G401 (cell line): ENCODE data around the gene DYNLRB2. TPM values are rescaled to one million over a fixed set of nuclear protein-coding genes. Genes with fewer than 3 reads are reported as not detected.

Source experiments
- DNase-seq: peaks from one replicate; pipeline ENCODE4 v3.0.0-alpha.2; 2015; ENCODE audit warnings: low spot score
- in situ Hi-C: cut with HindIII; loops from 2 replicates; pipeline ENCODE4 v1.10.0; 2016; ENCODE audit warnings: low sequenced_read_pairs, mixed read lengths
- total RNA-seq: library from RNA; depleted of rRNA; stranded (reverse); fragments of >200 nt; shearing (Covaris generic); gene quantifications from 2 replicates; pipeline ENCODE4 v1.2.3, GENCODE V29; 2014; rRNA removed

DYNLRB2 gene
- total RNA-seq = not detected in 2 replicates

DNA sequence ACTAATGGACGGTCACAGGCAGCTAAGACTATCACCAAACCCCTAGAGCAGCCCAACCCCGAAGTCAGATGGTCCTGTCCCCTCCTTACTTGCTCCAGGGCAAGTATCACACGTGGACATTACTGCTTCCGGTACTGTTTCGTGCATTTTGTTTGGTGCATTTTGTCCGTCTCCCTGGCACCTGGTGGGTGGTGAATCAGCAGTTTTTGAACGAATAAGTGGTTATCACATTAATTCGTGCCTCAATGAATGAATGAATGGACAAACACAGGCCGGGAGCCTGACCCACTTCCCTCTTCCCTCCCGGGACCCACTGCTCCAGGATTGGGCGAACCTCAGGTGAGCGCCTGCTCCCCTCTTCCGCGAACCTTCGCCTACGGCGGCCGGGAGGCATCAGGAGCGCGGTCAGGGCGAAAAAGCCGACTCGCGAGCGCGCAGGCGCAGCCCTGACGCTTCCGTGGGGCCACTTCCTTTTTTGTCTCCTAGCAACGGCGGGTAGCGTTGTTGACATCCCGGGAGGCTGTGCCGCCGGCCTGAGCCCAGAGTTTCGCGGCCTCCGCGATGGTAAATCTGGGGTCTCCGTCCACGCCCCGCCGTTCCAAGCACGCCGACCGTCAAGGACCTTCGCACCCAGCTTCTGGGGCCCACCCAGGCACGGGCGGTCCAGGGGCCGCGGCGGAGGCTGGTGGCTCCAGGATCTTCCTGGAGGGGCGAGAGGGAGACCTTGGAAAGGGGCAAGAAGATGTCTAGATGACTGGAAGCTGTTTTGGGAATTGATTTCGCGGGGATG lies at the start of gene DYNLRB2:
TSS of gene DYNLRB2 (plus strand) at position 478 of the 790 bp plus-strand sequence. CDS start at position 562, 84 bp downstream.
- in situ Hi-C loops = no loop called here
- peak; percentile 93 for DNase-seq

DNA sequence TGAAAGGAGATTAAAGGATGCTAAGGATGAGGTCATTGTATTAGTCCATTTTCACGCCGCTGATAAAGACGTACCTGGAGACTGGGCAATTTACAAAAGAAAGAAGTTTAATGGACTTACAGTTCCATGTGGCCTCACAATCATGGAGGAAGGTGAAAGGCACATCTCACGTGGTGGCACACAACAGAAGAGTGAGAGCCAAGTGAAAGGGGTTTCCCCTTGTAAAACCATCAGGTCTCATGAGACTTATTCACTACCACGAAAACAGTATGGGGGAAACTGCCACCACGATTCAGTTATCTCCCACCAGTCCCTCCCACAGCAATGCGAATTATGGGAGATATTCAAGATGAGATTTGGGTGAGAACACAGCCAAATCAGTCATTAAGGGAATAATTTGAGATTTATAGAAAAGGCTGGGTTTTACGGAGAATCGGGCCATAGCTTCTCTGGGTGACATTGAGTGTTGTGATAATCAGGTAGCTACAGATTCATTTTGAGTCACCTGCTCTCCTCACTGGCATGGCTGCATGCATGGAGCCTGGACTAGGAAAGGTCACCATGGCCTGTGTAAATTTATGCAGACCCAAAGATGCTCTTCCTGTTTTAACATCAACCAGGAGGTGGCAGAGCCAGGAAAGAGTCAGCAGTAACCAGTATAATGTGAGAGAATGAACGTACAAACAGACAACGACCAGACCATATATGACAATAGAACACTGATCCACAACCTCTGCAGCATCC lies 40.5 kb upstream of the DYNLRB2 start:
- peak; percentile 4 for DNase-seq
- in situ Hi-C loops = no loop called here

DNA sequence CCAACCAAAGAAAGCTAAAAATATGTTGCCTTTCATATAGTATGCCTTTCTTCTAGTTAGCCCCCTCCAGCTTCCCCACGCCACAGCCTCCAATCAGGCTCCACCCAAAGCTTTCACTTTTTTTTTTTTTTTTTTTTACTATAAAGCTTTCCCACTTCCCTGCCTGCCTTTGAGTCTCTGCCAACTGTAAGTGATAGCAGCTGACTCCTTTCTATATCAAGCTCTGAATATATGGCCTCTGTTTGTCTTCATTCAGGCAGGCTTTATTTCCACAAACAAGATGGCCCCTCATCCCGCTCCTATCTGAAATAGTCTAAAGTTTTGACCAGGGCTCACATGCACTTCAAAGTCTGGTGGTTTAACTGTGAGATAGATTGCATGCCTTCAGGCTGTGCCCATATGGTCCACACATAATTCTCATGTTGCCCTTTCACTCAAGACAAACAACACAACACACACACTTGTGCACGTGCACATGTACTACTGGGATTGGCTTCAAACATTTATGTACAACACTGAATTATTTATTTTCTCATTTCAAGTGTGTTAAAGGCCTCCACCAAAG lies 39.8 kb upstream of the DYNLRB2 start:
- in situ Hi-C loops = no loop called here
- no peak for DNase-seq

DNA sequence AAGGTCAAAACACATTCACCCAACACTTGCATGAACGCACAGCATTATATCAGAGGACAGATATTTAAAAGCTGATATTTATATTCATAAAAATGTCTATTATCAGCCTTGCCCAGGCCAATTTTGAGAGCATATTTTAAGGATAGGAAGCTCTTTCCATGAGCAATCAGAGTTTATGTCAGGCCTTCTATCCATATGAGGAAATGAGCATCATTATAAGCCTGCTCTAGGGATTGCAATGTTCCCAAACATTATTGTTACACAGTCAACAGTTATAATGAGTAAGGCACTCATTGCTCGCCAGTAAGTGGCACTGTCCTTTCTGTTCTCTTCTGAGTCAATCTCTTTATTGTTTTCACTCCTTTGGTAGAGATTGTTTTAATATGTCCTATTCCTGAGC lies 37.7 kb upstream of the DYNLRB2 start:
- no peak for DNase-seq
- in situ Hi-C loops = no loop called here

DNA sequence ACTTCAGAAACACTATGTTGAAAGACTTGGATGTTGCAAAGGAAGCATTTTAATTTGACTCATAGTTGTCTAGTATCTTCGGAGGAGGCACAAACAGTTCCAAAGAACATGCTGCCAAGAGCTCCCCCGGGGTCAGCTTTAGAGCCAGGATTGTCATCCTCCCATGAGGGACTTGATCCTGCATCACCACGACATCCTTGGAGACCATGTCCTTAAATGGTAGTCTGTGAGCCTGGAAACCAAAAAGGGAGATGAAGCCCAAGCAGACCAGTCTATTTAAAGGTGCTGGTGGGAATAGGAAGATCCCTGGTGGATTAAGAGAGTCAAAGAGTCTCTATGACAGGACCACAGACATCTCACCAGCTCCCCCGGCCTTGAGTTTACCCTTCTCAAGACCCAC lies 33.3 kb upstream of the DYNLRB2 start:
- DNase-seq = no peak
- in situ Hi-C loops = no loop called here

DNA sequence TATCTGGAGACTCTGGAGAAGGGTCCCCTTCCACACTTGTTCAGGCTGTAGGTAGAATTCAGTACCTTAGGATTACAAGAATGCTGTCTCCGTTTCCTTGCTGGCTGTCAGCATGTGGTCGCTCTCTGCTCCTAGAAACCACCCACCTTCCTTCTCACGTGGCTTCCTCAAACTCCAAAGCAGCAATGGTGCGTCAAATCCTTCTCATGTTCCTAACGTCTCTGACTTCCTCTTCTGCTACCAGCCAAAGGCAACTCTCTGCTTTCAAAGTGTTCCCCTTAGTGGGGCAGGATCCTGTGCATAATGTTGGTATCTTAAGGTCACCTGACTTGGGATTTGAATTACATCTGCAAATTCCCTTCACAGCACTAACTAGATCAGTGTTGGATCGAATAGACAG lies 30.9 kb upstream of the DYNLRB2 start:
- in situ Hi-C loops = no loop called here
- no peak for DNase-seq

DNA sequence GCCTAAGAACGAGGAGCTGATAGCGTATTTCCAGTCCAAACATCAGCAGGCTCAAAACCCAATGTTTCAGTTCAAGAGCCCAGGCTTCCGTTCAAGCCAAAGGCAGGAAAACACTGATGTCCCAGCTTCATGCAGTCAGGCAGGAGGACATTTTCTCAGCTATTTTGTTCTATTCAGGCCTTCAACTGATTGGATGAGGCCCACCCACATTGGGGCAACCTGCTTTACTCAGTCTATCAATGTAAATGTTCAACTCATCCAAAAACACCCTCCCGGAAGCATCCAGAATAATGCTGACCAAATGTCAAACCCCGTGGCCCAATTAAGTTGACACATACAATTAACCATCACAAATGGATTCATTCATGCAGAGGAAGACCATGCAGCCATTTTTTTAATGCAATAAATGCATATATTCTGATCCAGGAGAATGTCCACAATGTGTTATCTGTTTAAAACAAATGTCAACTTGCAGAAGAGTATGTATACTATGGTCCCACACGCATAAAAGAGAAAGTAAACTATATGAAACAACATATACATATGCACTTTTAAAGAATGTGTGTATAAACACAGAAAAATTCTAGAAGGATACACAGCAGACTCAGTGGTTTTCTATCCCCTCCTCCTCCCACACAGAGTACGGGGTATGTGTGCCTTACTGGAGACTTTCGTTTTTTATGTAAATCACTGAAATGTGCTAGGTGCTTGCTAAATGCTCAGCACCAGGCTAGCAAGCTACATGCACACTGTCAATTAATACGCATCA lies 28.8 kb upstream of the DYNLRB2 start:
- no peak for DNase-seq
- in situ Hi-C loops = no loop called here

DNA sequence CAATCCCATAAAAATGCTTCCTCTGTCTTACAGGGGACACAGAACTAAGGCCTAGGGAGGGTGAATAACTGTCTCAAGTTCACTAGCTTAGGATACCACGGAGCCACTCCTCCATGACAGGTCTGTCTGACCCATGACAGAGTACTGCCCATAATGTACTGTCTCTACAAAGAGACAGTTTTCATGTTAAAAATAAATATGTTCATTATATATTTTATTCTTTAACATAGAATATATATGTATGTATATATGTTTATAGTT lies 28.3 kb upstream of the DYNLRB2 start:
- in situ Hi-C loops = no loop called here
- DNase-seq = no peak

DNA sequence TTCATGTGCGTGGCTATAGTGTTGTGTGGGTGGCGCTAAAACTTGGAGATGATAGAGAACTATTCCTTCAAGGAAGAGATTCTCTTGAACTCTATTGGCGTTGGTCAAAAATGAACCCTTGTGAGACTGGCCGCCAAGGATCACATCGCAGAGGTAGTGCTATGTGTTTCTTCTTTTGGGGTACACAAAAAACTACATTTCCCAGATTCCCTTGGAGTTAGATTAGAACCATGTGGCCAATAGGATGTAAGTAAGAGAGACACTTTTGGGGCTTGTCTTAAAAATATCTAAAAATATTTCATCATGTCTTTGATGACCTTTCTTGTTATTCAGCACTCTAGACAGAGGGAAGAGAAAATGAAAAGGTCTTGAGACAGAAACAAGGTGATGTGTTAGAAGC lies 25.4 kb upstream of the DYNLRB2 start:
- in situ Hi-C loops = no loop called here
- DNase-seq = no peak

DNA sequence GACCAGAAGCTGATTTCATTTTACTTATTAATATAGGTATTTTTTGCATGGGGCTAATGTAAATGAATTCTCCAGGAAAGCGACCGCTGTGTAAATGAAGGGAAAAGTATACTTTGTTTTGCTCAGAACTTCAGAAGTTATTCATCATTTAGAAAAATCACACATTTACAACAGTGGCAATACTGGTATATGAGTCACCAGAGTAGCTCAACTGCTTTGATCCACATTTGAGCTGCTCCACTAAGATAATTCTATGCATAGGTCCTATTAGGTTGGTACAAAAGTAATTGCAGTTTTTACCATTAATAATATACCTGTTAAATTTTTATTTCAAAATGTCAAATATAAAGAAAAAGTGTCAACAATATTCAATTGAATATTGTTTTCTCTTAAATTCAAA lies 22.9 kb upstream of the DYNLRB2 start:
- in situ Hi-C loops = no loop called here
- no peak for DNase-seq

DNA sequence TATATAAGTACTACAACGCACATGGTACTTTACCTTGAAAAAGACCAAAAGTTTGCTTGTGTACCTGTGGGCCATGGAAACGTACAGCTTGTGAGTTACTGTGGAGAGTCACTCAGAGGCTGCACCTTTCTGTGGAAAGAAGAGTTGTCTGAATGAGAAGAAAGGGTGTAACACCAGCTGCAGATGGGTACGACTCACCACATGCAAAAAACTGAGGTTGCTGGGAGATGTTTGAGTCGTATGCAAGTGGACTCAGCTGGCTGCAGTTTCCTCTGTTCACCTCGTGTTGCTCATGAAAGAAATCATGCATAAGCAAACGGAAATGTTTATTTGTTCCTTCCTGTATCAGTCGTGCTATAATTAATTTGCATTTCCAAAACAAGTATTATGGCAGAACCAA lies 22.4 kb upstream of the DYNLRB2 start:
- DNase-seq = no peak
- in situ Hi-C loops = no loop called here

DNA sequence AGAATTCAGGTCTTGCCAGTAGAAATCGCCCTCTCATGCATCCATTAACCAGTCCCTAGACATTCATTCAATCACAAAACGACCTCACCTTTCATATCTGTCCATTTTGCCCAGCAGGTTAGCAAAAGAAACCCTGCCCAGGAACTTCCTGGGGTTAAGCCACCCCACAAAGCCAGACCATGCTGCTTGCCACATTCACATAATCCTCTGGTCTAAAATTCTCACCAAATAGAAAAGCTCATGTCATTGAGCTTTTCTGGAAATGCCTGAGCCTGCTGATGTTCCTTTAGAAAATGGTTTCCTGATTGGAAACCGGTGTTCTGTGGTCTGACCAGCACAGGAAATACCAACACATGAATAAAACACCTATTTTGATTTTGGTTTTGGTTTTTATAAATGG lies 21.6 kb upstream of the DYNLRB2 start:
- in situ Hi-C loops = no loop called here
- no peak for DNase-seq

DNA sequence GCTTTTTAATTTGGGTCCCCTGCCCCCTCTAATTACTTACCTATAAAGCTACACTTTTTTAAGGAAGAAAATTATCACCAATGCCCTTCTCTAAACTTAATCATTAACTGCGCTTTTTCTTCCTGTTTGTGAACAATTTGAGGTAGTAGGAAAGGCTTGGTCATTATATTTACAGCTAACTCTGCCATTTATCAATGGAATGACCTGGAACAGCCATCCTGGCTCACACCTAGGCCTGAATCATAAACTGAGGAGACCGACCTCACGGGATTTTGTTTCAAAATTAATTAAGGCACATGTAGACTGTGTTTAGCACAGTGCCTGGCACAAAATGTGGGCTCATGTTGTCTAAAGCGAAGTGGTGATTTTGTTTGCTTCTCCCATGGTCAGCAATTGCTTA lies 15.4 kb upstream of the DYNLRB2 start:
- no peak for DNase-seq
- in situ Hi-C loops = no loop called here

DNA sequence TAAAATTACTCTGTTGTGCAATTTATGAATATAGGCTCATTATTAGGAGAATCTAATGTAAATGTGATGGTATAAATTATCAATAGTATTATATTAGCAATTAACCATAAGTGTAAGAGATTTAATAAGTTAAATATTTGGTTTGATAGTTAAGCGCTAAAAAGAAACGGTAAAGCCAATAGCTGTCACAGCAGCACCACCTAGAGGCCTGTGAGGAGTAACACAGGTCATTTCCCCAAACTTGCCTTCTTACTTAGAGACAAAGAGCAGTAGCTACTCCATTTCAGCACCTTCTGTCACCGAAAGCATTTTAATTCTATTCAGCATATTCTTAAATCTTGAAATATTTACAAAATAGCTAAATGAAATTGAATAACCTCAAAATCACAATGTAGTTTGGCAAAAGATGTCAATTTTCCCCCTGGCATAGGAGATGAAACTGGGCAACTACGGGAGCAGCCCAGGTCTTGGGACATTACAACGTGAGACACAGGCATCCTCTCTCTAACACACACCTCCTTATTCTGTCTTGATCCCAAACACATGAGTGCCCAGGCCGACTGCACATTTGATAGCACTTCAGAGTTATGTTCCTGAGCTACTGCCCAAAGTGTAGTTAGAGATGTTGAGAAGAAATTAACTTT lies 14.3 kb upstream of the DYNLRB2 start:
- peak; percentile 80 for DNase-seq
- in situ Hi-C loops = no loop called here

DNA sequence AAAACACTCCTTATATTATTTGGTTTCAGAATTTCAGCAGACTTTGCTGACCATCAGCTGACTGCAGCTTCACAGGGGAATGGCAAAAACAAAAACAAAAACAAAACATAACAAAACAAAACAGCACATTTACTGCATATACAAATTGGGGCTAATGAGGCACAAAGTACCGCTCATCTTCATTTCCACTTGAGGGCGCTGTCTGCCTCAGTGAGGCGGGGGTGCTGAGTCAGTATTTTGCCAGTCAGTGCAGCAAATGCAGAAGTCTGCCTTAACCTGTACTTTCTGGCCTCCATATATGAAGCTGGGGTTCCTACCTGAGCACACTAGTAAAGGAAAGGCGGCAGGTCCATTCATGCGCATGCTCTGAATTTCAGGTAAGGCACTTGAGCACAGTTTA lies 13.5 kb upstream of the DYNLRB2 start:
- peak; percentile 7 for DNase-seq
- in situ Hi-C loops = no loop called here

DNA sequence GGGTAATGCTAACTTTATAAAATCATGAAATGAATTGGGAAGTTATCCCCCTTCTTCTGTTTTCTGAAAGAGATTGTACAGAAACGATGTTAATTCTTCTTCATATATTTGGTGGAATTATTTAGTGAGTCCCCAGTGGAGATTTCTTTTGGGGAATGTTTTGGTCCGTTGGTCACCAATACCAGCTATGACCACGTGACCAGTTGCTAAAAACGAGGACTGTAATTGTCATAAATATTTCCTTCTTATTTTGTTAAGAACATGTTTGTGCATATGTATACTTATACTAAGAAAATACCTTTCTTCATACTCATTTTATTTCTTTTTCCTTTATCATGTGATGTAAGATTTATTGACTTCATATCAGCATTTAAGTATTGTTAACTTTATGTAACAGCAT lies 10.3 kb upstream of the DYNLRB2 start:
- DNase-seq = no peak
- in situ Hi-C loops = no loop called here

DNA sequence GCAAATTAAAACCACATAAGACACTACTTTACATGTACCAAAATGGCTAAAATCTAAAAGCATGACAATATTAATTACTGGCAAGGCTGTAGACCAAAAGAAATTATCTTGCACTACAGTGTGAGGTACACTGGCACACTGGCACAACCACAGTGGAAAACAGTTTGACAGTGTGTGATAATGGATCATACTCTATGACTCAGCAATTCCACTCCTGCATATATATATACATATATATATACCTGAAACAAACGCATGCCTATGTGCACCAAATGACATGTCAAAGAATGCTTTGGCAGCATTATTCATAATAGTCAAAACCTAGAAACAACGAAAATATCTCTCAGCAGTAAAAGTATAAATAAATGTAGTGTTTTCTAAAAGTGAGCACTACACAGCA lies 4.6 kb upstream of the DYNLRB2 start:
- in situ Hi-C loops = no loop called here

DNA sequence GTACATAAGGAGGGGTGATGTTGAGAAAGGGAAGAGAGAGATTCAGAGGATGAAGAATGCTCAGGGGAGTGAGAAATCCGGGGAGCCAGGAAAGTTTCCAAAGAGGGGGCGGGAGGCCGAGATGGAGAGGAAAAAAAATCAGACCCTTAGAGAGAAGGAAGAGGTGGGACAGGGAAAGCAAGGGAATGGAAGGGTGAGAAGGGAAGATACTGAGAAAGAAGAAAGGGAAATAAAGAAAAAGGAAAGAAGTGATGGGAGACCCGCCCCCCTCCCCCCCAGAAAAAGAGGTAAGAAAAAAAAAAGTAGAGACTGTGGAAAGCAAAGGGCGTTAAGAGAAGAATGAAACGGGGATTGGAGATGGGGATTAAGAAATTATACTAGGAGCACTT lies 507 bp downstream of the DYNLRB2 start:
- DNase-seq = peak; percentile 19
- in situ Hi-C loops = no loop called here

More for the DNA sequence above, 4.6 kb upstream of the DYNLRB2 start:
- no peak for DNase-seq

DNA sequence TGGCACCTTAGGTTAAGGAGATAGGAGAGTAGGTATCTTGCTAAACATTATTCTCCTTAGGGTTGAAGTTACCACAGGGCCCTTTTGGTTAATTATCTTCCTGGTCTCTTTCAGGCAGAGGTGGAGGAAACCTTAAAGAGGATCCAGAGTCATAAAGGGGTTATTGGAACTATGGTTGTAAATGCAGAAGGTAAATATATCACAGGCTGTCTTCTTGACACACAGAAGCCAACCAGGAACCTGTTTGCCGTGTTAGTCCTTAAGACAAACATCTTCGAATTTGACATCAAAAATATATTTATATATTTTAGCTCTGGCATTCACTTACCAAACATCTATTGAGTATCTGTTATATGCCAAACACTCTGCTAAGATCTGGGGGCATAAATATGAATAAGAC lies 2.4 kb downstream of the DYNLRB2 start:
- in situ Hi-C loops = no loop called here
- no peak for DNase-seq

DNA sequence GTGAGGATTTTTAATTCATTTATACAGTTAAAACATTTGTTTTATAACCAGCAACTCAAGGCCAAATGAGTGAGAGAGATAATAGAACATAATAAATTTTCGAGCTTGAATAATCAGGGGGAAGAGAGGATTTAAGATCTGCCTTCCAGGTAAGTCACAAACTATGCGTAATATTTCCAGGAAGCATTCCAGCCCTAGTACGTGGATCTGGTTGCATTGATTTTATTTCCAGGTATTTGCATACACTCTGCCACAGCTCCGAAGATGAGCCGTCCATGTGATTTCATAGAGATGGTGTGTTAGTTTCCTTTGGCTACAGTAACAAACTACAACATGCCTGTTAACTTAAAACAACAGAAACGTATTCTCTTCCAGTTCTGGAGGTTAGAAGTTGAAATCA lies 3.5 kb downstream of the DYNLRB2 start:
- DNase-seq = no peak
- in situ Hi-C loops = no loop called here
